CD4-positive, alpha-beta T cell treated with Interleukin-17A for 4 hours (primary cell): ENCODE results near the gene LPAR3.
"Not testable (repeated sequence)": the region's sequence is repeated elsewhere in the genome, so short reads cannot be mapped to it uniquely, and the experiment has no call there.

Experiments
- DNase-seq: peaks from one replicate; pipeline ENCODE4 v3.0.0-alpha.2; 2020; ENCODE audit warnings: mixed read lengths

LPAR3 gene, protein sequence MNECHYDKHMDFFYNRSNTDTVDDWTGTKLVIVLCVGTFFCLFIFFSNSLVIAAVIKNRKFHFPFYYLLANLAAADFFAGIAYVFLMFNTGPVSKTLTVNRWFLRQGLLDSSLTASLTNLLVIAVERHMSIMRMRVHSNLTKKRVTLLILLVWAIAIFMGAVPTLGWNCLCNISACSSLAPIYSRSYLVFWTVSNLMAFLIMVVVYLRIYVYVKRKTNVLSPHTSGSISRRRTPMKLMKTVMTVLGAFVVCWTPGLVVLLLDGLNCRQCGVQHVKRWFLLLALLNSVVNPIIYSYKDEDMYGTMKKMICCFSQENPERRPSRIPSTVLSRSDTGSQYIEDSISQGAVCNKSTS

DNA sequence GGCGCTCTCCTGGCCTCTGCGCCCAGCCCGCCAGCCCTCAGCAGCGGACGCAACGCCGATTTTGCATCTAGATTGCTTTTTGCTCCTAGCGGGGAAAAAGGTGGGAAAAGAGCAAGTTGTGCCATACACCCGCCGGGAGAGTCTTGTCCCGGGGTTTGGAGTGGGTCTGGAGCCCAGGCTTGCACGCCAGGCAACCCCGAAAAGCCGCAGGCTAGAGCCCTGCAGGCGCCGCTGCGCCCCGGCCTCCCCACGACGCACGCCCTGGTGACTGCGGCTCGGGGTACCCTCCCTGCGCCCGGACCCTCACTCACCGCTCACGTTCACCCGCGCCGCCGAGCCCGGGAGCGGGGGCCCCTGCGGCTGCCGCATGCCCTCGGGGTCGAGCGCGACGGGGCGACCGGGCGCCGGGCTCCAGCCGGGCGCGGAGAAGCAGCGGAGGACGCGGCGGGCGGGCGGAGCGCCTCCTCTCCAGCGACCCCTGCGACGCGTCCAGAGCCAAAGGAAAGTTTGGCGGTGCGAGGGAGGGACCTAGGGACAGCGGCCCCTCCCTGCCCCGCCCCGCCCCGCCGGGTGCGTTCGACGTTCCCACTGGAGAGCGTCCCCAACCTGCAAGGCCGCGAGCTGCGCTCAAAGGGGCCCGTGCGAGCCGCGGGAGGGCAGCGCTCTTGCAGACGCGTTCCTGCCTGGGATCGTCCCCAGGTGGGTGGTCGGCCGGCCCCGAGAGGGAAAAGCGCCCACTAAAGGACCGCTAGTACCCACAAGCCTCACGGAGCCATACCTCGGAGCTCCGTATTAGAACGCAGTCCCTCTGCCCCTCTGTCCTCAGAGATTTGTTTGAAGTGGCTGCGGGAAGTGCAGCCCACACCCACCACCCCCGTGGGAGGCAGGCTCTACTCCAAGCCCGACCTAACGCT, at the start of gene LPAR3:
TSS of gene LPAR3 (minus strand) at position 502 of the 914 bp plus-strand sequence. CDS start 27,086 bp downstream, outside the sequence.
- peak; percentile 17 for DNase-seq

DNA sequence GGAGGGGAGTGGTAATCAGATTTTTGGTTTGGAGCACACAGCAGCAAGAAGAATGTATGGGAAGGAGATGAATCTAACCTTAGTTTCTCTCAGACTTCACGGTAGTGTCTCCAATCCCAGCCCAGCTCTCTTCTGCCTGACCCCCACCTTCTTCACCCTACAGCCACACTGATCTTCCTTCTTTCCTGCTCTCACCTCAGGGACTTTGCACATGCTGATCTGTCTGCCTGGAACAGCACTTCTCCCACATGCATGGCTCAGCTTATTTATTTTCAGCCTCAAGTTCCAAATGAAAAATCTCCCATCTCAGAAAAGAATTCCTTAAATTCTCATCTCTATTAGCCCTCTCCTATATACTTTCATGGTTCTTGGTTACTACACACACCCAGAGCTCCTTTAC, 48.8 kb upstream of the LPAR3 start:
- no peak for DNase-seq

DNA sequence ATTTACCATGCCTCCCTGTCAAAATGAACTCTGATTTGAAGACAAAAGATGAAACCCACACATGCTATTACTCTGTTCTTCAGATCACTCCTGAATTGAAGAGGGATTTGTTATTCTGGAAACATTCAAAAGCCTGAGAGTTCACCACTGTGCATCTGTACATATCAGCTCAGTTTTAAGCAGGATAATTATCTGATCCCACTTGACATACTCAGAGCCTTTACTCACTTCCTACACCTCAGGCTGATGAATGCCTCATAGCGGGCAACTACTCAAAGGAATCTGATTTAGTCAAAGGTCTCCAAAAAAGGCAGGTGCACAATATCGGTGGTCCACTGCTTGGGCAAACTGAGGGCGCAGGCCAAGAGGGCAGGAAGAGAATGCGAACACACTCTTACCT, 47.5 kb upstream of the LPAR3 start:
- no peak for DNase-seq

DNA sequence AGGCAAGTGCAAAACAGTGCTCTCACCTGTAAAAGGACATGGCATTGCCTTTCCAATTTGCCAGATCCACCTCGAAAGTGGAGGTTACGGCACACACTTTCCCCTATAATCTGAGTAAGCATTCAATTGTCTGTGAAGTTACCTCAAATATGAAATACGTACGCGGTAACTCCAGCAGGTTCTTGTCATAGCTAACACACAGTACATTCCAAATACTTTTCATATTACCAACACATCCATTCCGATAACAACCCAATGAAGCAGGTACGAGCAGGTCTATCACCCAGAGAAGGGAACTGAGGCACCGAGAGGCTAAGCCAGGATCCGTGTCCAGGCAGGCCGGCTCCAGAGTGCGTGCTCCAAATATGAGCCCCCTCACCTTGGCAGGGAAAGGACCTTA, 46.8 kb upstream of the LPAR3 start:
- no peak for DNase-seq

DNA sequence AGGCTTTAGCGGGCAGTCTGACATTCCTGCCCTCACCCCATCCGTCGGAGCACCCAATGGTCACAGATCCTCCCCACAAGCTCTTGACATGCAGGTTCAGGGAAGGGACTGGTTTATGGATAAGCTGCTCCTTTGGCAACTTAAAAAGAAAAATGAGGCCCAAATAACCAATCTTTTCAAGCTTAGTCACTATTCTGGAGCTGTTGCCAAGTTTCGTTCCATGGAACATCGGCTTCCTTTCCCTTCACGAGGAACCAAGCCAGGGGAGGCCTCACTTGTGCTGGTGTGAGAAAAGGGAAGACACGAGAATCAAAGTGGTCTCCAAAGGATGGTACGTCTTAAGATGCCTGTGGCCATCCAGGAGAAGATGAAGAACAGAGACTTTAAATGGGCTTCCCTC, 46.1 kb upstream of the LPAR3 start:
- DNase-seq, result no peak

DNA sequence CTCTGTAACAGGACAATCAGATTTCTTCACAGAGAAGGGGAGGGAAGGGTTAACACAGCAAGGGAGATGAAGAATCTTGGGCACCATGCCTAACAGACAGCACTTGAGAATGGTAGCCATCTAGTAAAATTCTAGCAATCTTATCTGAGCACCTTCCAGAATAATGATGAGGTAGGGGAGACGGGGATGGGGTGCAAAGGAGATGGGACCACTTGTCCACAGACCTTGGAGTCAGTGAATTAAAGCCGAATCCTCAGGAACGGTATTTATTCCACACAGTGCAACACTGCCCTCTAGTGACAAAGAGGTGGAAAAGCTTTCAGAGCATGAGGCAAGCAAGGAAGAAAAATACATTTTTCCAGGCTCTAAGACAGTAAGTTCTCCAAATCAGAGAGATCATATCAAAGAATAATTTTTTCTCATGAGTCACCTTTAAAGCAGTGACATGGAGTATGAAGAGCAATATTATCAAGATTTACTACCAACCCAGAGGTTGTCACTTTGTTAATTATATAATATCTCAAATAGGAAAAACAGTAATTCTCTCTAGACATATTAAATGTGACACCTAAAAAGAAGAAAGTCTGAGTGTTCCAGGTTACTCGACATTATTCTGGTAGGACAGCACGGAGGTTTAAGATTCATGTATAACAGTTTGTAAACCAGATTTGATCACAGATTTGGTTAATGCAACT, 43.3 kb upstream of the LPAR3 start:
- peak; percentile 44 for DNase-seq

DNA sequence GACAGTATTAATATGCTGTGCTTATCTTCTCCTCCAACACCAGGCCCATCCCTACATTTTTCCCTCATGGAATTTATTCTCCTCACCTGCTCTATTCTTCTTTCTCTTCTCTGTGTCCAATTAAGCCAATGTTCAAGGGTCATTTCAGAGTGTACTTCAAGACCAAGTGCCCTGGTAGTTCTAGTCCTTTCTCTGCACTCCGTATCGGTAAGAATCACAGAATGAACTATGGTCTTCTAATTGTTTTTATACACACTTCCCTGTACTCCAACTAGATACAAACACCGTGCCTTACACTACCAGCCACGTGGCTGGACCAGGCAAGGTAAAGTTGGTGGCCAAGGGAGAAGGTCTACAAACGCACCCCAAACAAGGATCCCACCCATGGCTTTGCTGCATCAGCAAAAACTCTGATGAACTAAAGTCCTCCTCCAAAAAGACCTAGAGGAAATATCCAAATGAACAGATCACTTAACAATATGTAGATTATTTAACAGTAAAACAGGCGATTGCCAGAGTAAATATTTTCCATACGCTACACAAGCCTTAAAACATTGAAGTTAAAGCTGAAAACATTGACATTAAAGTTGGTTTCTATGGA, 40.1 kb upstream of the LPAR3 start:
- DNase-seq, result no peak

DNA sequence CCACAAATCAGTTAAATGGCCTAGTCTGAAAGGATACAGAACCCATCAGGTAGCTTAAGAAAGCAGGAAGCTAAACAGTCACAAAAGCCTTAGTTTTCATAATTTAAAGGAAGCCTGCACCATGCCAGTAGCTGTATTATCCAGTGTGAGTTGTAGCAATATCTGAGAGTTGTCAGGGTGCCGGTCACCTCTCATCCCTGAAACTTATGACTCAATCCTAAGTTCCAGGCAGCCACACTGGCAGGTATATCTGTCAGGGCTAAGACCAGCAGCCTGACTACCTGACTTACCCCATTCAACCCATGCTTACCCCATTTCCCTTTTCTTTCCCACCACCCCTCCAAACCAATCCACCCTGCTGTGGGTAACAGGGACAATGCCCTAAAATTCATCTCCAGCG, 37.8 kb upstream of the LPAR3 start:
- DNase-seq, result no peak

DNA sequence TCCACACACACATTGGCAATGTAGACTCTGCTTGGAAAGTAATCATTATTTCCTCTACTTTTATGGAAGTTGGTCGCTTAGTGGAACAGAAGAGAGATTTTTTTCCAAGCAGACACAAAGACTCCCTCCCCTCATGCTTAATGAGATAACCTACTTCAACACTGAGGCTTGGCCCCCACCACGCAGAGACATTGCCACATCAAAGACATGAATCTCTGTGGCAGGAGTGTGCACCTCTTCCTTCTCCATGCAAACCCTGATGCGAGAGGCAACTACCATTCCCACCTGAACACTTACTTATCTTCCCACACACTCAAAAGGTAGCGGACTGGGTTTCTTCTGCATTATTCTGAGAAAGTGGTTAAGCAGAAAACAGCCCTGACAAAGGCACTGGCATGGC, 37.3 kb upstream of the LPAR3 start:
- peak; percentile 37 for DNase-seq

DNA sequence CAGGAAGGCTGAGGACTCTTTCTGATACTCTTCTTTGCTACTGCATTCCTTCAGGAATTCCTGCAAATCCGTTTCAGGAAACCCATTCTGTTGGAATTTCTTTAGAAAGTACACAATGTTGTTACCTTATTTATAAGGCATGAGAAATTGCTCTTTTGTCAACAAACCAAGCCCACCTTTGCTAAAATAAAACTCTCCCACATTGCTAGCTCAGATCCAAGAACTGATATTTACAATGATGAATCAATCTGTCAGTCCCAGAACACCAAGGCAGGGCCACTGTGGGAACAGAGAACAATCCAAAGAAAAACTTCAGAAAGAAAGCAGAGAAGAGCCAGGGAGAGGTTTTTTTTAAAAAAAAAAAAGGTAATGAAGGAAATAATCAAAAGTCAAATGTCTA, 36.6 kb upstream of the LPAR3 start:
- no peak for DNase-seq

DNA sequence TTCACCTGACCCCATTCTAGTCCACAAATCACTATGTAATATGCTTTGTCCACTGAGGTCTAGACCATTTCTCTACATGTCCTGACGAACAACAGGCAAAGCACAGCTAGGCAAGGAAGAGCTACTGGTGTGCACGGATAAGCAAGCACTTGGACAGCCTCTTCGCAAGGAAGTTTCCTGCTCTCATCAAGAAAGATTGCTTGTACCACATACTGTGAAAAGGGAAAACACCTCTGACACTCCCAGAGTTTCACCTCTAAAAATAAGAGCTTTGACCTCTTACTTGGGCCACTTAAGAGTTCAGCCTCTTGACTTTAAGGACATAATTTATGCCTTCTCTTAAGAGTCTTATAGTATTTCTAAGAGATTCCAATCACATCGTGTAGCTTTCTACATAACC, 36.0 kb upstream of the LPAR3 start:
- no peak for DNase-seq

DNA sequence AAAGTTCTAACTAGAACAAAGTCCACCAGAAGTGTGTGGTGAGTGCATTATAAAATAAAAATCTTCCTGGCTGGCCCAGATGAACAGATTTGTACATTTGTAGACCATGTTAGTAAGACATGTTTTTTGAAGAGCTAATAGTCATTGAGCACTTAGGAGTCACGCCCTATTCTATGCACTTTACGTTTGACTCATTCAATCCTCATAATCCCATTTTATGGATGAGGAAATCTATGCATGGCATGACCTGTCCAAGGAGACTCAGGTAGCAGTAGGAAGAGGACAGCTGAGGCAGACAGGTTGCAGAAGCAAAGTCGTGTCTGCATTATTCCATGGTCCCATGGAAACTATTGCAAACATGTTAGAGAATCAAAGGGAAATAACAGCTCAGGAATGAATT, 30.3 kb upstream of the LPAR3 start:
- DNase-seq, result no peak

DNA sequence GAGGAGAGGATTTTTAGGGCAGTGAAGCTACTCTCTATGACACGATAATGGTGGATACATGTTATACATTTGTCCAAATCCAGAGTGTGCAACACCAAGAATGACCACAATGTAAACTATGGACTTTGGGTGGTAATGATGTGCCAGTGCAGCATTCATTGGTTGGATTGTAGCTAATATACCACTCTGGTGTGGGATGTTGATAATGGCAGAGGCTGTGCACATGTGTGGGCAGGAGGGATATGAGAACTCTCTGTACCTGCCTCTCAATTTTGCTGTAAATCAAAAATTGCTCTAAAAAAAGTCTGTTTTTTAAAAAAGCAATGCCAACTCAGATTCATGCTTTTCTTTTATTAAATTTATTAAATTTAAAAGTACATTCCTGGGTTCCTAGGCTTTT, 27.2 kb upstream of the LPAR3 start:
- no peak for DNase-seq

DNA sequence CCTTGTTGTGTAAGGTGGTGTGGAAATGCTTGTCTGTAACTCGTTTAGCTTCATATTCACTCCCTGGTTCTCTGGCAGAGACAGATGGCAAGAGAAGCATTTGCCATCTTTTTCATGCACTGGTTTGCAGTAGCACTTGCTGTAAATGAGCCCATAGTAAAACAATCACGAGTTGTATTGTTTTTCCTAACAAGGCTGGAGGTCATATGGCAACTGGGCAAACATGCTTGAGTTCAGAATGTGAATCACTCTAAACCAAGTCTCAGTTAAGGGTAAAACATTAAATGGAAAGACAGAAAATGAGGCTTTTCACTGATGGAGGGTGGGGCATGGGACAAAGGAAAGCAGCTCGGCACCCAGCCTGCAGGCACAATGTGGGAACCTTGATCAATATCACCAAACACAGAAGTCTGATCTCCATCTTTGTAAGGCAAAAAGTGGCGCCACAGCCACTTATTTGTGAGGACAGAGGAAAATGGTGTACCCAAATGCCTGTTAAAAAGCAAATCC, 26.5 kb upstream of the LPAR3 start:
- DNase-seq, result no peak

DNA sequence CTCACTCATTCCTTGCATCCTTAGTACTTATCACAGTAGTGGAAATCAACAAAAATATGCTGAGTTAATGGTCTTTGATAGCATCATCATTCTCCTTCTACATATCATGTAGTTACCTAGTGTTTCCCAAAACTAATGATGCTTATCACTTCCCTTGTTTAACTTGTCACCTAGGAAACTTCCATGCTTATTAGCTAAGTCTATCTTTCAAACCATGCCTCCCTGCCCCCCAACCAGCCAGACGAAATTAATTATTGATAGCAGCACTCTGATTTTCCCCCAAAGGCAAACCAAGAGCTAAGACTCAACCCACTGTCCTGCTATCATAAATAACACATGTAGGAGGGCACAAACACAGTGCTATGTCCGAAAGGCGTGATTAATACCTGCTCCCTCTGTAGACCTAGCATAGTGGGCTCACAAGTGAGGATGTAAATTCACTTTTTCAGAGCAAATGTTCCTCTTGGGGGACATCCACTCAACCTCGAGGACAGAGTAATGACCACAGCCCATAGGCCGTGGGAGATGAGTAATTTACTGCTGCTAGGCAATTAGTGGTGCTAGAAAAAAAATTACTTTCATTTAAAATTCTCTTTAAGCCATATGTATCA, 25.8 kb upstream of the LPAR3 start:
- DNase-seq, result no peak

DNA sequence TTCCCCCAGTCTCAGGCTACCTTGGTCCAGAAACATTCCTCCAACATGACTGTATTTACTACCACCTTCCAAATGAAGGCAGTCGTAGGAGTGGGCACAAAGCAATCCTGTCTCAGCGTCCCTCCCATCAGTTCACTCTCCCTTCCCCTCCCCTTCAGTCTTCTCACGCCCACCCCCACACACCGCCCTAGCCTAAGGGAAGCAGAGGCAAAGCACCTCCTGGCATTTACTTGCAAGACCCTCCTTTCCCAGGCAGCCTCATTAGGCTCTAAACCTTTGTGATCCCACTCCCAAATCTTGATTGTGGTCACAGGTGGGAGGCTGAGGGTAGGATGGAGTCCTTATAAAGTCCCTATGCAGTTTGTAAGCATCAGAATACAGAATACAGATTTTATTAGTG, 23.9 kb upstream of the LPAR3 start:
- no peak for DNase-seq

DNA sequence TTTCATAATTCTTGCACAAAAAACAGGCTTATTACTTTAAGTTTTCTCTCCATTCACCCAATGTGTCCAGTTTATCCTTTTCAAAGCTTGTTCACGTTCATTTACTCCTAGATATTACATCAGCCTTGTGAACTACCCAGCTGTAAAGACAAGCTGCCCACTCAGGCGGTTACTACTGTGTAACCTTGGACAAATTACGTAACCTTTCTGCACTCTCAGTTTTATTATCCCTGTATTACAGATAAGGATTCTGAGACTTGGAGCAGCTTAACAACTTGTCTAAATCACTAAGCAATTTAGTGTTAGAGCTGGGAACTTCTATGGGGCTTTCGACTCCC, 20.5 kb upstream of the LPAR3 start:
- no peak for DNase-seq

DNA sequence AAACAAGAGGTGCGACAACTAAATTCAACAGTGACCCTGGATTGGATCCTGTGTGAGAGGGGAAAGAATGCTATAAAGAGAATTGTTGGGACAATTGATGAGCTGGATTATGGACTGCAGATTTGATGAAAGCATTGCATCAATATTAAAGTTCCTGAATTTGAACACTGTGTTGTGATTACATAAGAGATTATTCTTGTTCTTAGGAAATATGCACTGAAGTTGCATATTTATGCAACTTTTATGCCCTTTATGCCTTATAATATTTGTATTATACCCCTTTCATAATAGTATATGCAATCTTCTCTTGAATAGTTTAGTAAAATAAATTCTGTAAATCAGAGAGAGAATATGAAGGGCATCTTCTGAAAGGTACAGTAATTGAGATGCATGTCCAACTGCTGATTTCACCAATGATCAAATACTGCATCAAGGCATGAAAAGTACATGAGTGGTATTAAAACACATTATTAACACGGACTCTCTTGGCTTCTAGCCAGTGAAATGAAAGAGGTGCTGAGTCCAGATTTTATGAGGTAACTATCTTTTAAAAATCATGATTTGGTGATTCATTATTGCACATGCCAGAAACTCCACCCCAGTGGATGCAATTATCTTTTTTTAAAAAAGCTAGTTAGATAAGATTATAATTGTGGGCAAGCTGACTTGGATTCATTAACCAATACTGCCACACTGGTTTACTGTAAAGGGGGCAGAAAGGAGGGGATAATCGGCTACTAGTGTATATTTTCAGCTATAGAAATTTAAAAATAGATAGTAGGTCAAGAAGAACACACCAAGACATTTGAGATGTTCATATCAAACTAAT, 19.9 kb upstream of the LPAR3 start:
- no peak for DNase-seq

DNA sequence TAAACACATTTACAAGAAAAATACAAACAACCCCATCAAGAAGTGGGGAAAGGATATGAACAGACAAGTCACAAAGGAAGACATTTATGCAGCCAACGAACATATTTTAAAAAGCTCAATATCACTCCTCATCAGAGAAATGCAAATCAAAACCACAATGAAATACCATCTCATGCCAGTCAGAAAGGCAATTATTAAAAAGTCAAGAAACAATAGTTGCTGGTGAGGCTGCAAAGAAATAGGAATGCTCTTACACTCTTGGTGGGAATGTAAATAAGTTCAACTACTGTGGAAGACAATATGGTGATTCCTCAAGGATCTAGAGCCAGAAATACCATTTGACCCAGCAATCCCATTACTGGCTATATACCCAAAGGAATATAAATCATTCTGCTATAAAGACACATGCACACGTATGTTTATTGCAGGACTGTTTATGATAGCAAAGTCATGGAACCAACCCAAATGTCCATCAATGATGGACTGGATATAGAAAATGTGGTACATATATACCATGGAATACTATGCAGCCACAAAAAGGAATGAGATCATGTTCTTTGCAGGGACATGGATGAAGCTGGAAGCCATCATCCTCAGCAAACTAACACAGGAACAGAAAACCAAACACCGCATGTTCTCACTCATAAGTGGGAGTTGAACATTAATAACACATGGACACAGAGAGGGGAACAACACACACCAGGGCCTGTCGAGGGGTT, 15.9 kb upstream of the LPAR3 start:
- not testable (repeated sequence) for DNase-seq

DNA sequence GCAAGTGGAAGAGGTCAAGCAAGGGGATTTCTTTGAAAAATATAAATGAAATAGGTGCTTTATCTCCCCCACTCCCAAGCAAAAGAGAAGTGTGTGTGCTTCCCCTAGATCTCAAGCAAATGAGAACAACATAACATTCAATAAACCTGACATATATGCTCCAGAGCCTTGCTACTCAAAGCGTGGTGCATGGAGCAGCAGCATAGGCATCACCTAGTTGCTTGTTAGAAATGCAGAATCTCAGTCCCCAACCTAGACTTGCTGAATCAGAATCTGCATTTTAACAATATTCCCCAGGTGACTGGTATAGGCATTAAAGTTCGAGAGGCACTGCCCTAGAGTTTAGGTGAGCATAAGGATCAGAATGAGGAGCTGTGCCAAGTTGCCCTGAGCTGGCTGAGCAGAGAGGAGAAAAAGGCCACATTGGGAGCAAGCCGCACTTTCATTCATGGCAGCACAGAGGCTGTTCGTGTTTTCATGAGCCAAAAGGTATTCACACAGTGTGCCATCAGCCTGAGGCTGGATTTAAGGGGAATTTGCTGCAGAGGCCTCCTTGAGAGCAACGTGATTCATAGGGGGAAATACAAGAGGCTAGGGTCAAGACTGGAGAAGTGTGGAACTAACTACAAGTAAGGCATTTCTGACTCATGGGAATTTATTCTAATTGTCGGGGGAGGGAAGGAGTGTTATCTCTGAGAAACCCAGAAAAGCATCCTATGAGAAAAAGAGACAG, 14.3 kb upstream of the LPAR3 start:
- DNase-seq, result no peak
